Stimulated activated CD8-positive, alpha-beta memory T cell treated with anti-CD3 and anti-CD28 coated beads, Interleukin-2, amount 100 ng/mL, for 48 hours (primary cell): ENCODE results near the gene SLC28A2.

Experiments used
- DNase-seq, 2 donors: peaks; one replicate each; pipeline ENCODE4 v3.0.0-alpha.2; 2020; ENCODE audit warnings: low read depth in 2 of 2

Gene SLC28A2

GRCh38 chr15:45326280-45326679, 74.2 kb downstream of the SLC28A2 start:
- DNase-seq, result no peak

GRCh38 chr15:45326741-45327140, 74.7 kb downstream of the SLC28A2 start:
- no peak for DNase-seq
